Measurements from ENCODE around the gene WASF2.

DNA sequence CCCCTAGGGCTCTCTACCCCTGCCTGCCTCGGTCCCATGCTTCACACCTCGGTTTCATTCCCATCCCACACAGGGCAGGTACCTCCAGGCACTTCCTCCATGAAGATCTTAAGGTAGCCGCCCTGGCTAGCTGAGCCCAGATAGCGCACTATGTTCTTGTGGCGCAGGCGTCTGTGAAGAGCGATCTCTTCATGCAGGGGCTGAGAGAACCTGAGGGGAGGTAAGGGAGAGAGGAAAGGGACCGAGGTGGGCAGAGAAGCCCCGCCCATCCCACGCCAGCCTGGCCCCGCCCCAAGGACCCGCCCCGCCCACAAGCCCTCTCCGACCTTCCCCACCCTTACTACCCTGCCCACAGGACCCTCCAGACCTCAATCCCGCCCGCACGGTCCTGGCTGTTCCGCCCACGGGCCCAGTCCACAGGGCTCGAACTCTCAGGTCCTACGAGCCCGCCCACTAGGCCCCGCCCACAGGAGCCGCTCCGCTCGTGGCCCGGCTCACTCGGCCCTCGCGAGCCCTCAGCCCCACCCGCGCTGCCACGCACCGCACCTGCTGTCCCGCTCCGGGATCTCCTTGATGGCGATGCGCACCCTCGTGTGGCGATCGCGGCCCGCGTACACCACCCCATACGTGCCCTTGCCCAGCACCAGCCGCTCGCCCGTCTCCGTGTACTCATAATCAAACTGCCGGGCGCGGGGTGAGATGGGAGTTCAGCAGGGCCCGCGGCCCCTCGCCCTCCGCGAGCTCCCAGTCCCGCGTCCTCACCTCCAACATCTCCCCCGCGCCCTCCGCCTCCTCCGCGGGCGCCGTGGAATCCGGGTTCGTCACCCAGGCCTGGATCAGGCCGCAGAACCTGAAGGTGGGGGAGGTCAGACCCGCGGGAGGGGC, 129.6 kb downstream of the WASF2 start:
- TF ChIP-seq, protein P1, sequence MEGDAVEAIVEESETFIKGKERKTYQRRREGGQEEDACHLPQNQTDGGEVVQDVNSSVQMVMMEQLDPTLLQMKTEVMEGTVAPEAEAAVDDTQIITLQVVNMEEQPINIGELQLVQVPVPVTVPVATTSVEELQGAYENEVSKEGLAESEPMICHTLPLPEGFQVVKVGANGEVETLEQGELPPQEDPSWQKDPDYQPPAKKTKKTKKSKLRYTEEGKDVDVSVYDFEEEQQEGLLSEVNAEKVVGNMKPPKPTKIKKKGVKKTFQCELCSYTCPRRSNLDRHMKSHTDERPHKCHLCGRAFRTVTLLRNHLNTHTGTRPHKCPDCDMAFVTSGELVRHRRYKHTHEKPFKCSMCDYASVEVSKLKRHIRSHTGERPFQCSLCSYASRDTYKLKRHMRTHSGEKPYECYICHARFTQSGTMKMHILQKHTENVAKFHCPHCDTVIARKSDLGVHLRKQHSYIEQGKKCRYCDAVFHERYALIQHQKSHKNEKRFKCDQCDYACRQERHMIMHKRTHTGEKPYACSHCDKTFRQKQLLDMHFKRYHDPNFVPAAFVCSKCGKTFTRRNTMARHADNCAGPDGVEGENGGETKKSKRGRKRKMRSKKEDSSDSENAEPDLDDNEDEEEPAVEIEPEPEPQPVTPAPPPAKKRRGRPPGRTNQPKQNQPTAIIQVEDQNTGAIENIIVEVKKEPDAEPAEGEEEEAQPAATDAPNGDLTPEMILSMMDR (IDR thresholded peaks at IDR 0.05), result no peak
- TF ChIP-seq POLR2AphosphoS5 (IDR thresholded peaks at IDR 0.05) (no peak), POLR2A (IDR thresholded peaks at IDR 0.05) (no peak)

Data from breast epithelium (tissue), 3 donors.